ENCODE data around the gene NUP98.

DNA sequence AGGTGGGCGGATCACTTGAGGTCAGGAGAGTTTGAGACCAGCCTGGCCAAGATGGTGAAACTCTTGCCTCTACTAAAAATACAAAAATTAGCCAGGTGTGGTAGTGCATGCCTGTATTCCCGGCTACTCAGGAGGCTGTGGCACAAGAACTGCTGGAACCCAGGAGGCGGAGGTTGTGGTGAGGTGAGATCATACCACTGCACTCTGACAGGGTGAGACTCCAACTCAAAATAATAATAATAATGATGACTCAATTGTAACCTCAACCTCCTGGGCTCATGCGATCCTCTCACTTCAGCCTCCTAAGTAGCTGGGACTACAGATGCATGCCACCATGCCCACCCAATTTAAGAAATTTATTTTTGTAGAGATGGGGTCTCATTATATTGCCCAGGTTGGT lies 110.6 kb downstream of the NUP98 start:
- TF ChIP-seq, protein P1, sequence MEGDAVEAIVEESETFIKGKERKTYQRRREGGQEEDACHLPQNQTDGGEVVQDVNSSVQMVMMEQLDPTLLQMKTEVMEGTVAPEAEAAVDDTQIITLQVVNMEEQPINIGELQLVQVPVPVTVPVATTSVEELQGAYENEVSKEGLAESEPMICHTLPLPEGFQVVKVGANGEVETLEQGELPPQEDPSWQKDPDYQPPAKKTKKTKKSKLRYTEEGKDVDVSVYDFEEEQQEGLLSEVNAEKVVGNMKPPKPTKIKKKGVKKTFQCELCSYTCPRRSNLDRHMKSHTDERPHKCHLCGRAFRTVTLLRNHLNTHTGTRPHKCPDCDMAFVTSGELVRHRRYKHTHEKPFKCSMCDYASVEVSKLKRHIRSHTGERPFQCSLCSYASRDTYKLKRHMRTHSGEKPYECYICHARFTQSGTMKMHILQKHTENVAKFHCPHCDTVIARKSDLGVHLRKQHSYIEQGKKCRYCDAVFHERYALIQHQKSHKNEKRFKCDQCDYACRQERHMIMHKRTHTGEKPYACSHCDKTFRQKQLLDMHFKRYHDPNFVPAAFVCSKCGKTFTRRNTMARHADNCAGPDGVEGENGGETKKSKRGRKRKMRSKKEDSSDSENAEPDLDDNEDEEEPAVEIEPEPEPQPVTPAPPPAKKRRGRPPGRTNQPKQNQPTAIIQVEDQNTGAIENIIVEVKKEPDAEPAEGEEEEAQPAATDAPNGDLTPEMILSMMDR (IDR thresholded peaks at IDR 0.05), result no peak
- TF ChIP-seq POLR2A (IDR thresholded peaks at IDR 0.05), result no peak

Measured in right lobe of liver (tissue), 4 donors.